HG03354 (cell line): ENCODE measurements around the gene AP1AR.
"Not testable (repeated sequence)": the region's sequence is repeated elsewhere in the genome, so short reads cannot be mapped to it uniquely, and the experiment has no call there.

Experiments used
- ATAC-seq: cut with Tn5 transposase; IDR thresholded peaks from one replicate; pipeline ENCODE4 v1.9.1; 2021; ENCODE audit warnings: mild to moderate bottlenecking; ENCODE audit not compliant: unreplicated experiment, poor library complexity, severe bottlenecking

The AP1AR gene, protein sequence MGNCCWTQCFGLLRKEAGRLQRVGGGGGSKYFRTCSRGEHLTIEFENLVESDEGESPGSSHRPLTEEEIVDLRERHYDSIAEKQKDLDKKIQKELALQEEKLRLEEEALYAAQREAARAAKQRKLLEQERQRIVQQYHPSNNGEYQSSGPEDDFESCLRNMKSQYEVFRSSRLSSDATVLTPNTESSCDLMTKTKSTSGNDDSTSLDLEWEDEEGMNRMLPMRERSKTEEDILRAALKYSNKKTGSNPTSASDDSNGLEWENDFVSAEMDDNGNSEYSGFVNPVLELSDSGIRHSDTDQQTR

DNA sequence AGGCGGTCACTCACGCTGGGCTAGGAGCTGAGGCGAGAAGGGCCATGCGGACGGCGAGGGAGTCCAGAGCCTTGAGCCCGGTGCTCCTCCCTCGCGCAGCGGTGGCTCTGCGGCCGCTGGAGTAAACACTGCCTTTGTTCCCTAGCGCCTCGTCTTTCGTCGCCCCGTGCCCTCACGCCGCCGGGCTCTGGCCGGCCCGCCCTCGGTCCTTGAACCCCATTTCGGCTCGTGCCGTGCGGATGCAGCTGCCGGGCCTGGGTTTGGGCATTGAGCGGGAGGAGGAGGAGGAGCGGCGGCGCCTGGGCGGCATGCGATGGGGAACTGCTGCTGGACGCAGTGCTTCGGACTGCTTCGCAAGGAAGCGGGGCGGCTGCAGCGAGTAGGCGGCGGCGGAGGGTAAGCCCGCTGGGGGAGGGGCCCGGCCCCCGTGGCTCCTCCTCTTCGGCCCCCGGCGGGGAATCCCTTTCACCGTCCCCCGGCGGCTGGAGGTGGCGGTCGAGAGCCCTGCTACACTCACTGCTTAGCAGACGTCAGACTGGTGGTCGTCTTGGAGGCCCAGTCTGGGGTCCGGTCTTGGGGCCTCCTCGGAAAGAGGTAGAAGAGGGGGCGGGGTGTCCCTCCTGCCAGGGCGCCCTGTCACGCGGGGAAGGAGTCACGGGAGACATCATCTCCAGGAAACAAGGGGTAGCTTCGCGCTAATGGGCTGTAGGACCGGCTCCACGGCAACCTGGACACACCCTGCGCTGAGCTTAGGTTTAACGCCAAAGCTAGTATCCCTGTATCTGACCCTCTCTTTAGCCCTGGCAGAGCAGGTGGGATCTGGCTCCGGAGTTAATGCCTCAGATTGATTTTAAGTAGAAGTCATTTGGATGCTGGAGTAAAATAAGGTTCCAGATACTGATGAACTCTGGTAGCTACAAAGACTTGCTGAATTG lies at the start of gene AP1AR:
TSS of gene AP1AR (plus strand) at position 9 of the 935 bp plus-strand sequence. CDS start at position 314, 305 bp downstream.
- peak; percentile 77 for ATAC-seq

- ATAC-seq = no peak
These were observed 49.0 kb upstream of the AP1AR start for GRCh38 chr4:112182604-112183003.

DNA sequence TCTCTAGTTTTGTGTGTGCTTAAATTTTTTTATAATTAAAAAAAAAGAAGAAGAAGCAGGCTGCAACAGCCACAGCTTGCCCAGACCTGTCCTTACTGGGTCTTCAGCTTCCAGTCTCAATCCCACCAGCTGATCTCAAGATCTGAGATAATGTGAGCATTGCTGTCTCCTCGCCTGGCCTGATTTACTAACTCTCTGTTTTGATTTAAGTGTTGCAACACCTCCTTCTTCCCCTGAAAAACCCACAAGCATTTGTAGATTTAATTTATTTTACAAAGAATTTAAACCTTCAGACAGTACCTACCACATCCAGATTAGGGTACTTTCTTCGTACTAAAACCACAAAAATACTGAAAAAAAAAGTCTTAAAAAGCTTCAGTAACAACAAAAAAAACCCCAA lies 48.3 kb upstream of the AP1AR start:
- no peak for ATAC-seq

DNA sequence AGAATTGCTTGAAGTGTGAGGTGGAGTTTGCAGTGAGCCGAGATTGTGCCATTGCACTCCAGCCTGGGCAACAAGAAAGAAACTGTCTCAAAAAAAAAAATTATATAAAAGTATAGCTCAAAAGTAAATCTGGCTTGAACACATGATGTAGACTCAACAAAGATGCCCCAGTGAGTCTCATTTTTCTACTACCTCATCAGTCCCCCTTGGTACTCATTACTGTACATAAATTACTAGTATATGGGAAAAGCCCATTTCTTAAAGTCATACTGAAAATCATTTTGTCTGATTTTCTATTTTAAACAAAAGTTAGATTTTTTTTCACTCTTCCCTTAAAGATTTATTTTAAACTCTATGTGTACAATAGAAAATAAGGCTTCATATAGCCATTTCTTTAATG lies 47.1 kb upstream of the AP1AR start:
- ATAC-seq = no peak

- ATAC-seq = peak; percentile 64
These were observed 46.3 kb upstream of the AP1AR start for GRCh38 chr4:112185334-112185733.

GRCh38 chr4:112185740-112186670 lies 45.6 kb upstream of the AP1AR start:
- ATAC-seq = no peak

GRCh38 chr4:112189754-112190153 lies 41.8 kb upstream of the AP1AR start:
- no peak for ATAC-seq

GRCh38 chr4:112190684-112191083 lies 40.9 kb upstream of the AP1AR start:
- ATAC-seq = no peak

DNA sequence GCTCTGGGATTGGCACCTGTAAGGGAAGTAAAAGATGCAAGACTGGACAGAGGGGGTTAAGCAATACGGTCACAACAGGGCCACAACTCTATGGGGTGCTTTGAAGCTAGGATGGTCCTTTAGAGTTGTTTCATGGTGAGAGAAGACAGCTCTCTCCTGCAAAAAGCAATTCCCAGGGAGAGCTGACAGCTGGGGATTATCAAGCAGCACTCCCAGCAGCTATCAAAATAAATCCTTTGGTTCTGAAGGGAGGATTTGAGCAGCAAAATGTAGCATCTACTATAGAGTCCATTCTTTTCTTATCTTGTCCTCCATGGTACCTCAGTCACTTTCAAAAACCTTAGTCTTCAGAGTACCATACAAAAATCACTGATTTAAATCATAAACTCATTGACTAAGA lies 35.1 kb upstream of the AP1AR start:
- no peak for ATAC-seq

GRCh38 chr4:112199041-112199440 lies 32.5 kb upstream of the AP1AR start:
- no peak for ATAC-seq

DNA sequence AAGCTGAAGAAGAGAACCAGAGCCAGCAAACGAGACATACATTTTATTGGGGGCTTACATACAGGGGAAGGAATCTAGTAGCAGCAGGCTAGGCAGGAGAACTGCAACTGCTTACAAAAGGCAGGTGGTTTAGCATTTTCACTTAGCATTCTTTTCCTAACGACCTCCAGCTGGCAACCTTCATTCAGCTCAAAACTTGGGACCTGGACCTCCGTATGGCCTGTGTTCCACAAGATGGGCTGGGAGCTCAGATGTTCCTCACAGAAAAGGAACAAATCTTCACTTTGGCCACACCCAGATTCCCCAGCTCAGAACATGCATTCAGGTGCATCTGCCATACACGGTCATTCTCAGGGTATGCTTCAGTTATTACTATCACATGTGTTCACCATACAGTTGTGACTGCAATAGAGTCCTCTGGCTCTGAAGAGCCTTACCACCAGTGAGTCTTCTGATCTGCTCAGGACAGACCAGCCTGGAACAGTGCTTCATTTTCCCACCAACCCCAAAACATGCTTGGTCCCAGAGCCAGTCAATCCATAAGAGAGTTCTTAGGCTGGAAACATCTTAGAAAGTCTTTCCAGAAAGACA lies 29.6 kb upstream of the AP1AR start:
- ATAC-seq = peak; percentile 50

DNA sequence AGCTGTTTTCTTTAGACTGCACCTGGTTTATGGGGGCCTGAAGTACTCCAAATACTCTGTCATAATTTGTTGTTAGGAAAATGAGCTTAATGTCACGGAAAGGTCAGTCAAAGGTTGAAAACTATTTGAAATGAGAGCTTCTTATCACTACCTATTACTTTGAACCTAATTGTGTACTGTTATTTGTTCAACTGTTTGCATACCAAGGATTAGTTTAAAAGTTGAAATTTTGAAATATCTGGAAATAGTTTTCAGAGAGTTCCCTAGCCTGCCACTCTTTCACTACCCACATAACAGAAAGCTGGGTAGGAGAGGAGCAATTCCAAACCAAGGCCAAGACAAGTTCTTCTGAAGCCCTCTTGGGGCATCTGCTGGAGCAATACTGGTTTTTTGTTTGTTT lies 28.0 kb upstream of the AP1AR start:
- no peak for ATAC-seq

DNA sequence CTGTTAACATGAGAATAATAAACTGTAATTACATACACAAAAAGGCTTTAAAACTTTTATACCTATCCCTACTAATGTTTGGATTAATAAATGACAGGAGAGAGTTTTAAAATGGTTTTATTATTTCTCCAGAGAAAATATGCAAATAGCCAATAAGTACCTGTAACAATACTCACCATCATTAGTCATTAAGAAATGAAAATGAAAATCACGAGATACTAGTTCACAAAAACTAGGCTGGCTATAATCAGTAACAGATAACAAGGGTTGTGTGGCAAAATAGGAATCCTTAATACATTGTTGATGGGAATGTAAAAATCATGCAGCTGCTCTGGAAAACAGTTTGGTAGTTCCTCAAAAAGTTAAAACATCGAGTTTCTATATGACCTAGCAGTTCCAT lies 25.2 kb upstream of the AP1AR start:
- peak; percentile 48 for ATAC-seq

DNA sequence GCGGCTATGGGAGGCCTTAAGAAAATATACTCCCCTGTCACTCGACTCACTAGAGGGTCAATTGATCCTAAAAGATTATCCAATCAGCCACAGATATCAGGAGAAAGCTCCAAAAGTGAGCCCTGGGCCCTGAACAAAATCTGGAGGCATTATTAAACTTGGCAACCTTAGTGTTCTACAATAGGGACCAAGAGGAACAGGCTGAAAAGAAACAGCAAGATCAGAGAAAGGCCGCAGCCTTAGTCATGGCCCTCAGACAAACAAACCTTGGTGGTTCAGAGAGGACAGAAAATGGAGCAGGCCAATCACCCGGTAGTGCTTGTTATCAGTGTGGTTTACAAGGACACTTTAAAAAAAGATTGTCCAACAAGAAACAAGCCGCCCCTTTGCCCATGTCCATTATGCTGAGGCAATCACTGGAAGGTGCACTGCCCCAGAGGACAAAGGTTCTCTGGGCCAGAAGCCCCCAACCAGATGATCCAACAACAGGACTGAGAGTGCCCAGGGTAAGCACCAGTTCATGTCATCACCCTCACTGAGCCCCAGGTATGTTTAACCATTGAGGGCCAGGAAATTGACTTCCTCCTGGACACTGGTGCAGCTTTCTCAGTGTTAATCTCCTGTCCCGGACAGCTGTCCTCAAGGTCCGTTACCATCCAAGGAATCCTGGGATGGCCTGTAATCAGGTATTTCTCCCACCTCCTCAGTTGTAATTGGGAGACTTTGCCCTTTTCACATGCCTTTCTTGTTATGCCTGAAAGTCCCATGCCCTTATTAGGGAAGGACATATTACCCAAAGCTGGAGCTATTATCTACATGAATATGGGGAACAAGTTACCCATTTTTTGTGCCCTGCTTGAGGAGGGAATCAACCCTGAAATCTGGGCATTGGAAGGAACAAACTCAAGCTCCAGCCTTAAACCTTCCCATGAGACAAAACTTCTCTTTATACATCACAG lies 23.2 kb upstream of the AP1AR start:
- ATAC-seq = not testable (repeated sequence)

DNA sequence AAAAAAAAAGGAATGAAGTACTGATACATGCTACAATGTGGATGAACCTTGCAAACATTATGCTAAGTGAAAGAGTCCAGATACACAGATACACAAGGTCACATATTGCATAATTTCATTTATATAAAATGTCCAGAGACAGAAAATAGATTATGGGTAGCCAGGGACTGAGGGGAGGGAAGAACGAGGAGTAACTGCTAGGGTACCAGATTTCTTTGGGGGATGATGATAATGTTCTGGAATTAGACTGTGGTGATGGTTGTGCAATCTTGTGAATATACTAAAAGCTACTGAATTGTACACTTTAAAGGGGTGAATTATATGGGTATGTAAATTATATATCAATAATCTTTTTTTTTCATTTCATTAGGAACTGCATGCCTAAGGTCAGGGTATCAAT lies 20.8 kb upstream of the AP1AR start:
- no peak for ATAC-seq

DNA sequence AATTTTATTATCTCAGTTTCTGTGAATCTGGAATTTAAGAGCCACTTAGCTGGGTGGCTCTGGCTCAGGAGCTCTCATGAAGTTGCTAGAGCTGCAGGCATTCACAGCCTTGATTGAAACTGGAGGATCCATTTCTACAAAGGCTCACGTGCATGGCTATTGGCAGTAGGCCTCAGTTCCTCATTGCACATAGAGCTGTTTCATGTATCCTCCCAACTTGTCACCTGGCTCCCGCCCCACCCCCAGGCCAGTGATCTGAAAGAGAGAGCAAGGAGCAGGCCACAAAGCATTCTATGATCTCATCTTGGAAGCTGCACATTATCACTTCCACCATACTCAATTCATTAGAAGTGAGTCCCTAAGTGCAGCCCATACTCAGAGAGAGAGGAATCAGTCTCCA lies 18.5 kb upstream of the AP1AR start:
- ATAC-seq = no peak

DNA sequence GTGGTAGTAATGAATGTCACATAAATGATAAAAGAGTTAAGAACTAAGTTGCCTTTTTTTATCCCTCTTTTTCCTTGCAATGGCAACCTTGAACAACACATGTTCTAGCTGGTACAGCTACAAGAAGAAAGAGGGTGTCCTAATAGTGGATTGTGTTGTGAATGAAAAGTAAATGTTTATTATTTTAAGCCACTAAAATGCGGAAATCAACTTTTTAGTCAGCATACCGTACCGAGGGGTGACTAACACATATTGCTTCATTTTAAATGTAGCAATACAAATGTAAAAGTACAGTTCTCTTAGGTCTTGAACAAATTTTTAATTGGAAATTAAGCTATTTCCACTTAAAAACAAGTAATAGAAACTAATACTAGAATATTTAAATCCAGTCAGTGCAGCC lies 17.7 kb upstream of the AP1AR start:
- ATAC-seq = no peak
